Sciatic nerve (tissue), 2 donors: Measurements from ENCODE around the gene CTPS2. TPM values are rescaled to one million over a fixed set of nuclear protein-coding genes. Genes with fewer than 3 reads are reported as not detected.

Experiments used
- ATAC-seq: fragments of 200-7000 bp; cut with Tn5 transposase; one replicate; pipeline ENCODE4 v1.9.1; 2020; ENCODE audit warnings: mild to moderate bottlenecking, moderate library complexity
- DNase-seq: peaks from one replicate; pipeline ENCODE4 v3.0.0-alpha.2; 2020; ENCODE audit warnings: low spot score
- intact Hi-C: fragments of 100-400 bp; cut with DNase I; formaldehyde crosslinking; loops from one replicate; pipeline ENCODE4 v1.14.2; 2022
- total RNA-seq: library from RNA; stranded (reverse); fragmentation: NEBNext Ultra II Directional; extraction: Animal tissue kit (Norgen Biotek cat#: 25700); gene quantifications from one replicate; pipeline ENCODE4 v1.2.1, GENCODE V29; 2021
- donor health status: DM: no; HTN: no; CAD: no.
- donor health status: DM: no; HTN: no; CAD: no.

CTPS2 gene
- total RNA-seq, 1 donor from 2014 or later: 17.0 TPM

GRCh38 chrX:16664626-16665025 lies 47.8 kb downstream of the CTPS2 start:
- ATAC-seq (no peak), DNase-seq (no peak)
- intact Hi-C loops: no loop called here

GRCh38 chrX:16664074-16664473 lies 48.4 kb downstream of the CTPS2 start:
- no peak for ATAC-seq
- DNase-seq: no peak
- intact Hi-C loops: no loop called here

- DNase-seq (no peak), ATAC-seq (no peak)
- intact Hi-C loops: no loop called here
These were observed 50.1 kb downstream of the CTPS2 start for GRCh38 chrX:16662402-16662801.

GRCh38 chrX:16661495-16661894 lies 51.0 kb downstream of the CTPS2 start:
- intact Hi-C loops: no loop called here
- DNase-seq: no peak
- no peak for ATAC-seq

- ATAC-seq (no peak), DNase-seq (no peak)
- intact Hi-C loops: no loop called here
These were observed 53.1 kb downstream of the CTPS2 start for GRCh38 chrX:16659321-16659720.

DNA sequence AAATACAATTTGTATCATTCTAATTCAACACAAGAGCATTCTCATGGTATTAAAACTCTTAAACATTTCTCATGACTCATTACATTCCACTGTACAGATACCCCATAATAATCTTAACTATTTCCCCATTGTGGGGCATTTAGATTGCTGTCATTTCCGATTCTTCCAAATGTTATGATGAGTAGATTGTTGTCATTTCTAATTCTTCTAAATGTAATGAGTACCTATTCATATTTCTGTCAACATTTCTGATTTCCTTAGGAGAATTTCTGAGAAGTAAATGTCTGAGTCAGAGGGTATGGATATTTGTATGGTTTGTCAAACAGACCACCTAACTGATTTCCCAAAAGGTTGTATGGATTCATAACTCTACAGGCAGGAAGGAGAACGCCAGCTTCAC lies 54.2 kb downstream of the CTPS2 start:
- intact Hi-C loops: no loop called here

DNA sequence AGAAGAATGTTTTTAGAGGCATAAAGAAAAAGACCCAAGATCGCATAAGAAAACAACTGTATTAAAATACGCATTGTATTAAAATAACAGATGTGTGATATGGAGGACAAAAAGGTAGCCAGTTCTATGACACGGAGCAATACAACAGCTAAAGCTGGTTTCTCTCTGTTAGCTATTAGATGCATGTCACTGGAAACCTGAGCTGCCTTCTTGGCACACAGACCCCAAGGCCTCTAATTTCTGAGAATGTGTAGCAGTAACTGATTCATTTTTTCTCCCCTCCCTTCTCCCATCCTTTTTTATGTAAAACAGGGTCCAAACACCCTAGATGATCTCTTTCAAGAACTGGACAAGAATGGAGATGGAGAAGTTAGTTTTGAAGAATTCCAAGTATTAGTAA lies 58.4 kb downstream of the CTPS2 start:
- no peak for ATAC-seq
- intact Hi-C loops: no loop called here
- DNase-seq: no peak

More for the DNA sequence above, 54.2 kb downstream of the CTPS2 start:
- no peak for DNase-seq
- no peak for ATAC-seq

DNA sequence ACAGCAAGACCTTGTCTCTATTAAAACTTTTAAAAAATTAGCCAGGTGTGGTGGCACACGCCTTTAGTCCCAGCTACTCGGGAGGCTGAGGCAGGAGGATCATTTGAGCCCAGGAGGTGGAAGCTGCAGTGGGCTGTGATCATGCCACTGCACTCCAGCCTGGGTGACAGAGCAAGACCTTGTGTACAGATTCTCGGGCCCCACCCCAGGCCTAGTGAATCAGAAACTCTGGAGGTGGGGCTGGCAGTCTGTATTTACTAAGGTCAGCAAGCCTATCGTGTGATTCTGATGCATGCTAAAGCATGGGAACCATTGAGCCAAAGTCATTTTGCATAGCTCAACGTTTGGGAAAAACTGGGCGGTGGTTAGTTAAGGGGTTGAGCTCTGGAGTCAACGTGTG lies 59.0 kb downstream of the CTPS2 start:
- intact Hi-C loops: no loop called here
- ATAC-seq (no peak), DNase-seq (no peak)

DNA sequence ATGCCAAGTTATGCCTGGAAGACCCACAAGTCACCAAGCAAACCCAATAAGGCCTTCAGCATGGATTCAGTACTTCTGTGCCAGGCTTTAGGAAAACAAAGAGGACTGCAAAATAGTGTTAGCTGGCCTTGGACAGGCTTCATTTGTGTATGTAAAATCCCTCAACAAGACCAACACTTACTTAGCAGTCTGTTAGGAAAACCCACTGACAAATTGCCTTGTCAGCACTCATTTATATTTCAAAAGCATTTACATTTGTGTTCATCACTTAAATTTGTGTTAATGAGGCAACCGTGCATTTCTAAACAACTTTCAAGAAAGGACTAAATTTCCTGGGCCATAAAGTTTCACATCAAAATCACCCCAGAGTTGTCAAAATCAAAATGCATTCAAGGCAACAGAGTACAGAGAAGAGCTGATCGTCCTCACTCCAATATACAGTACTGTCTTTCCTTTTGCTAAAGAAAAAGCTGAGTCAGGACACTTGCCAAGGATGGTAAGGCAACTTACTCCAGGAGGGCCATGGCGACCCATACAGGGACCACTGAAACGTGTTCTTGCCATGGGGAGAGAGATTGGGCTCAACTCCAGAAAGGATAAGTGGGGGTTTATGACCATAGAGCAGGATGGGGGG lies 61.0 kb downstream of the CTPS2 start:
- ATAC-seq (no peak), DNase-seq (no peak)
- intact Hi-C loops: no loop called here

GRCh38 chrX:16649858-16650257 lies 62.6 kb downstream of the CTPS2 start, which contains the start of gene S100G:
S100G (plus strand) TSS chrX:16650158; CDS start chrX:16651007, 849 bp downstream.
- ATAC-seq: no peak
- no peak for DNase-seq
- intact Hi-C loops: no loop called here

DNA sequence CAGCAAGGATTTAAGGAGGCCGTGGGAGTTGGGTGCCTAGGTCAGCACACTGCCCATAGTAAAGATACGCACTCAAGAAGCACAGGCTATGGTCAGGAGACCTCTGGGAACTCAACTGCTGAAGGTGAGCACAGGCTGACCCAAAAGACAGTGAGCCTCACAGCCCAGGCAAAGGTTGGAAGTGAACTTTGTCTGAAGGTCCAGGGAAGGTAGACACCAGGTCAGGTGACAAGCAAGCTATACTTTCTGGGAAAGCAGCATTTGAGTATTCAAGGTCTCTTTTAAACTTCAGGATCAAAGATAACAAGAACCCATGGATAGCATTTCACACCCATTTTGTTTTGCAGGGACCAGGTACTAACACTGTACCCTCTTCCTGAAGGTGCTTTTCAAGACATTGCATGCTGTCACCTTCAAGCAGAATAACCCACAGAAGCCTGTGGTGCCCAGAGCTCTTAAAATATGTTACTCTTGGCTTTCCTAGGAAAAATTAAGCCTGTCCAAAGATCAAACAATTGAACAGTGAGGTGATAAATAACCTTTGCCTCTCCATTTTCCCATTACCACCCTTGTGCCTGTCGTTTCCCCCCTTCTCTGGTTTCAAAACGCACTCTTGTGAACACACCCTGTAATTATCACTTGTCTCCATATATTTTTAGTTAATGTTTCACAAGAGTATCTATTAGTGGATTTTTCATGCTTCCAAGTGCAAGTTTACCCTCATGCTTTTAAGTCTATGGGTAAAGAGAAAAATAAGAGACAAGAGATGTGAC lies 65.9 kb downstream of the CTPS2 start:
- intact Hi-C loops: no loop called here
- no peak for ATAC-seq
- DNase-seq: no peak

DNA sequence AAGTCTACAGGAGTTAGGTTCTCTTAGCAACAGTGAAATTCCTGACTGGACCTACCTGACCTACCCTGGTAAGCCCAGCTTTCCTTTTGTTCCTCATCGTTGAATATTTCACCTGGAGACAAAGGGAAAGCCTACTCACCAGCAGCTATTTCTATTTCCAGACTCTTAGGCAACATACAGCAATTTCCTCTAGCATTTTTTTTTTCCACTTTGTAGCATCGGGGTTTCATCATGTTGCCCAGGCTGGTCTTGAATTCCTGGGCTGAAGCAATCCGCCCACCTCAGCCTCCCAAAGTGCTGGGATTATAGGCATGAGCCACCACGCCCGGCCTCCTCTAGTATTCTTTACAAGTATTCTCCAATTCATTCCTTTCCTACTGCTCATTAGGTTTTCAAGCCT lies 69.3 kb downstream of the CTPS2 start:
- ATAC-seq (no peak), DNase-seq (no peak)
- intact Hi-C loops: no loop called here

DNA sequence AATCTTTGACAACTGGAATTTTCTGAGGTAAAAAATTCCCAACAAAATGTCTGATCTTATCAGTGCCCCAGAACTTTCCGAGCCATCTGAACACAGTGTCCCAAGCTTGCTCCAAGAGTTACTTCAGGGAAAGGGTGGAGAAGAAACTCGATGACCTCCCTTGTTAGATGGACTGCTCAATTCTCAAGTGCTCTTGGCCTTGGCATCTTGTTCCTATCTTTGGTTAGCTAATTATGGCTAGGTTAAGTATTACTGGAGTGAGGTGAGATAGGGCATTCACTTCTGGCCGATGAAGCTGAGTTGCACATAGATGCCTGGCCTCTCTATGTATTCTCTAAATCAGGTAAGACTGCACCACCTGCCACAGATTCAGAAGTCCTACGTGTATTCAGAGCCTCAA lies 71.6 kb downstream of the CTPS2 start:
- intact Hi-C loops: no loop called here
- ATAC-seq: no peak

GRCh38 chrX:16639966-16640365 lies 72.5 kb downstream of the CTPS2 start:
- intact Hi-C loops: no loop called here
- DNase-seq (no peak), ATAC-seq (no peak)

More for the DNA sequence above, 71.6 kb downstream of the CTPS2 start:
- DNase-seq: no peak

- ATAC-seq (no peak), DNase-seq (no peak)
- intact Hi-C loops: no loop called here
These were observed 73.9 kb downstream of the CTPS2 start for GRCh38 chrX:16638533-16638932.

GRCh38 chrX:16635596-16635995 lies 76.9 kb downstream of the CTPS2 start:
- no peak for ATAC-seq
- DNase-seq: no peak
- intact Hi-C loops: no loop called here

GRCh38 chrX:16635040-16635439 lies 77.4 kb downstream of the CTPS2 start:
- intact Hi-C loops: no loop called here
- DNase-seq (no peak), ATAC-seq (no peak)

DNA sequence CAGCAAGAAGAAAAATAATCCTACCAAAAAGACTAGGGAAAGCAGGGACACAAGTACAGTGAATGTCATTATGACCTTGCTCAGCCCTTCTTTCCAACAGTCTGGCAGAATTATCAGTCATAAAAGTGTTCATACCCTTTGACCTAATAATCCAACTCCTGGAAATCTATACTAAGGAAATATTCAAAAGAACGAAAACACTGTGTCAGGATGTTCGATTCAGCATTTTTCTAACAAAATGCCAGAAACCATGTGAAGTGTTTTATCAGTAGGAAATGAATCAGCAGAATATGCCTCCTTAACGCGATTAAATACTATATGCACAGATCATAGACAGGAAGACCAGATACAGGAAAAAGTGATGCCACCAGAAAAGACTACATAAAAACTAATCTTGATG lies 78.7 kb downstream of the CTPS2 start:
- DNase-seq (no peak), ATAC-seq (no peak)
- intact Hi-C loops: no loop called here

DNA sequence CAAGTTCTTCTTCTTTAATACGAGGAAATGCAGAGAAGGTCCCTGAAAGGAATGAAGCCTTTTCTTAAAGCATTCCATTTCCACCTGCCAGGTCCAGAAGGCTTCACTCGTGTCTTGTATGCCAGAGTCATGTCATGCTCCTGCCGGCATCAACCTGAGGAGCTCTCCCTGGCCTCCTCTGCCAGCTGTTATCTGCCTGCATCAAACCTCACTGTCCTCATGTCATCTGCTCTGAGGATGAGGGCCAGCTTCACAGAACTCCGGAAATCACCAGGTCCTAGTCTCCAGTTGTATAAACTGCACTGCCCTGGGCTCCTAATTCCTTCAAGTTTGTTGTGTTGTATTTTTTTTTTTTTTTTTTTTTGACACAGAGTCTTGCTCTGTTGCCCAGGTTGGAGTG lies 82.6 kb downstream of the CTPS2 start:
- DNase-seq (no peak), ATAC-seq (no peak)

GRCh38 chrX:16628946-16629595 lies 83.4 kb downstream of the CTPS2 start:
- no peak for ATAC-seq
- intact Hi-C loops: no loop called here
- DNase-seq: no peak

More for the DNA sequence above, 82.6 kb downstream of the CTPS2 start:
- intact Hi-C loops: no loop called here
